Measurements from ENCODE around the gene P4HB. TPM values are rescaled to one million over a fixed set of nuclear protein-coding genes. Genes with fewer than 3 reads are reported as not detected.
A peak's percentile ranks its signal among the peaks of the same experiment; 100 is the strongest.

Gene P4HB
- total RNA-seq, 2 experiments from 2014 or later = 420 to 499 TPM

- H3K36me3 Mint-ChIP-seq (ENCODE audit: low read depth) = peaks cover 60% of the 10 kb centered on the region
- POLR2A ChIA-PET = no interaction called here
- H3K4me1 Mint-ChIP-seq = peaks cover 36% of the 10 kb centered on the region
- H3K9me3 Mint-ChIP-seq = no peaks in the 10 kb centered on the region
- peak overlapping the region; percentile 57 for H3K4me3 Mint-ChIP-seq
- CTCF ChIA-PET = interaction anchor here (1.1 kb wide), 1 partner anchor 20 kb away, joined by 3 read pairs; no protein-coding TSS in a partner anchor
- DNase-seq = no peak
- H3K27me3 Mint-ChIP-seq = no peaks in the 10 kb centered on the region
- H3K27ac Mint-ChIP-seq = peak overlapping the region; percentile 58
These were observed 28.0 kb upstream of the P4HB start for GRCh38 chr17:81888105-81888987.

GRCh38 chr17:81885869-81886548, 25.7 kb upstream of the P4HB start:
- CTCF ChIA-PET = interaction anchor here (1.0 to 2.4 kb wide), 3 partner anchors 12 to 27 kb away, joined by 3 to 7 read pairs (median 3); no protein-coding TSS in a partner anchor
- Mint-ChIP-seq H3K27me3 (no peaks in the 10 kb centered on the region), H3K4me3 (no peak overlapping the region), H3K27ac (no peak overlapping the region), H3K4me1 (peaks cover 31% of the 10 kb centered on the region), H3K36me3 (ENCODE audit: low read depth) (peaks cover 66% of the 10 kb centered on the region), H3K9me3 (no peaks in the 10 kb centered on the region)
- no peak for DNase-seq
- POLR2A ChIA-PET = no interaction called here

- CTCF ChIA-PET = interaction anchor here (2.4 kb wide), 1 partner anchor 16 kb away, joined by 7 read pairs; no protein-coding TSS in a partner anchor
- Mint-ChIP-seq H3K4me1 (peaks cover 30% of the 10 kb centered on the region), H3K4me3 (no peak overlapping the region), H3K27me3 (no peaks in the 10 kb centered on the region), H3K36me3 (ENCODE audit: low read depth) (peaks cover 64% of the 10 kb centered on the region), H3K9me3 (no peaks in the 10 kb centered on the region), H3K27ac (peak overlapping the region; percentile 14)
- POLR2A ChIA-PET = no interaction called here
- no peak for DNase-seq
These were observed 25.1 kb upstream of the P4HB start for GRCh38 chr17:81885454-81885853.

- H3K9me3 Mint-ChIP-seq = no peaks in the 10 kb centered on the region
- peaks cover 59% of the 10 kb centered on the region for H3K36me3 Mint-ChIP-seq (ENCODE audit: low read depth)
- peaks cover 25% of the 10 kb centered on the region for H3K4me1 Mint-ChIP-seq
- no peaks in the 10 kb centered on the region for H3K27me3 Mint-ChIP-seq
- no peak overlapping the region for H3K27ac Mint-ChIP-seq
- CTCF ChIA-PET = interaction anchor here (2.4 kb wide), 1 partner anchor 16 kb away, joined by 7 read pairs; no protein-coding TSS in a partner anchor
- DNase-seq = no peak
- H3K4me3 Mint-ChIP-seq = no peak overlapping the region
- POLR2A ChIA-PET = no interaction called here
These were observed 24.6 kb upstream of the P4HB start for GRCh38 chr17:81884968-81885367.

GRCh38 chr17:81884520-81884919, 24.2 kb upstream of the P4HB start:
- H3K4me3 Mint-ChIP-seq = no peak overlapping the region
- H3K9me3 Mint-ChIP-seq = no peaks in the 10 kb centered on the region
- H3K27ac Mint-ChIP-seq = no peak overlapping the region
- CTCF ChIA-PET = no interaction called here
- POLR2A ChIA-PET = no interaction called here
- DNase-seq = no peak
- no peaks in the 10 kb centered on the region for H3K27me3 Mint-ChIP-seq
- H3K36me3 Mint-ChIP-seq (ENCODE audit: low read depth) = peaks cover 61% of the 10 kb centered on the region
- peaks cover 23% of the 10 kb centered on the region for H3K4me1 Mint-ChIP-seq

GRCh38 chr17:81879121-81879520, 18.8 kb upstream of the P4HB start:
- ChIA-PET CTCF (interaction anchor here (0.5 to 1.1 kb wide), 2 partner anchors 14 to 21 kb away, joined by 3 to 5 read pairs; no protein-coding TSS in a partner anchor), POLR2A (no interaction called here)
- peaks cover 36% of the 10 kb centered on the region for H3K36me3 Mint-ChIP-seq (ENCODE audit: low read depth)
- no peaks in the 10 kb centered on the region for H3K9me3 Mint-ChIP-seq
- no peak for DNase-seq
- H3K27ac Mint-ChIP-seq = no peak overlapping the region
- peaks cover 6% of the 10 kb centered on the region for H3K4me1 Mint-ChIP-seq
- no peaks in the 10 kb centered on the region for H3K27me3 Mint-ChIP-seq
- H3K4me3 Mint-ChIP-seq = no peak overlapping the region

GRCh38 chr17:81878294-81878693, 18.0 kb upstream of the P4HB start:
- ChIA-PET POLR2A (no interaction called here), CTCF (interaction anchor here (0.5 kb wide), 1 partner anchor 18 kb away, joined by 3 read pairs; no protein-coding TSS in a partner anchor)
- Mint-ChIP-seq H3K4me1 (peaks cover 11% of the 10 kb centered on the region), H3K27ac (no peak overlapping the region), H3K36me3 (ENCODE audit: low read depth) (peaks cover 34% of the 10 kb centered on the region), H3K4me3 (no peak overlapping the region), H3K9me3 (no peaks in the 10 kb centered on the region), H3K27me3 (no peaks in the 10 kb centered on the region)
- DNase-seq = no peak

GRCh38 chr17:81877569-81877968, 17.2 kb upstream of the P4HB start:
- Mint-ChIP-seq H3K4me1 (peaks cover 17% of the 10 kb centered on the region), H3K36me3 (ENCODE audit: low read depth) (peaks cover 35% of the 10 kb centered on the region), H3K9me3 (no peaks in the 10 kb centered on the region), H3K27ac (no peak overlapping the region), H3K4me3 (no peak overlapping the region), H3K27me3 (no peaks in the 10 kb centered on the region)
- CTCF ChIA-PET = no interaction called here
- POLR2A ChIA-PET = no interaction called here
- no peak for DNase-seq

GRCh38 chr17:81871387-81872230, 11.3 kb upstream of the P4HB start:
- H3K4me3 Mint-ChIP-seq = peak overlapping the region; percentile 86
- H3K36me3 Mint-ChIP-seq (ENCODE audit: low read depth) = peaks cover 25% of the 10 kb centered on the region
- H3K27me3 Mint-ChIP-seq = no peaks in the 10 kb centered on the region
- ChIA-PET CTCF (interaction anchor here (0.5 to 2.7 kb wide), 3 partner anchors 10 to 203 kb away, joined by 3 to 11 read pairs (median 6); partner anchors contain the start of gene P4HB), POLR2A (no interaction called here)
- peaks cover 43% of the 10 kb centered on the region for H3K4me1 Mint-ChIP-seq
- H3K9me3 Mint-ChIP-seq = no peaks in the 10 kb centered on the region
- peak overlapping the region; percentile 97 for H3K27ac Mint-ChIP-seq
- peak; percentile 95 for DNase-seq

- H3K27ac Mint-ChIP-seq = peak within 1 kb of the TSS; percentile 97
- H3K27me3 Mint-ChIP-seq = no peaks in the 10 kb centered on the region
- no peak for DNase-seq
- POLR2A ChIA-PET = no interaction called here
- peaks cover 25% of the 10 kb centered on the region for H3K36me3 Mint-ChIP-seq (ENCODE audit: low read depth)
- H3K4me3 Mint-ChIP-seq = peak within 1 kb of the TSS; percentile 90
- CTCF ChIA-PET = interaction anchor here (2.7 kb wide), 1 partner anchor 10 kb away, joined by 11 read pairs; the partner anchor contains the start of gene P4HB
- no peaks in the 10 kb centered on the region for H3K9me3 Mint-ChIP-seq
- peaks cover 43% of the 10 kb centered on the region for H3K4me1 Mint-ChIP-seq
These were observed 10.6 kb upstream of the P4HB start, which contains the start of gene ARHGDIA for GRCh38 chr17:81870981-81871386. TSS of gene ARHGDIA (minus strand) at chr17:81871337. CDS start at chr17:81869930, 1,407 bp downstream.

- Mint-ChIP-seq H3K36me3 (ENCODE audit: low read depth) (peaks cover 25% of the 10 kb centered on the region), H3K27me3 (no peaks in the 10 kb centered on the region), H3K9me3 (no peaks in the 10 kb centered on the region), H3K27ac (peak overlapping the region; percentile 95), H3K4me3 (peak overlapping the region; percentile 90), H3K4me1 (peaks cover 48% of the 10 kb centered on the region)
- DNase-seq = peak; percentile 47
- ChIA-PET POLR2A (no interaction called here), CTCF (interaction anchor here (0.8 to 2.7 kb wide), 8 partner anchors 9 to 352 kb away, joined by 3 to 11 read pairs (median 5); partner anchors contain the start of genes MAFG, MCRIP1, P4HB and PPP1R27)
These were observed 10.0 kb upstream of the P4HB start for GRCh38 chr17:81870131-81870980.
